K562 (cell line): ENCODE measurements around the gene TOR1AIP2.

Source experiments
- CEBPB ChIP-seq: fragments of 450-650 bp; IDR thresholded peaks from 2 replicates; pipeline ENCODE4 v1.6.1; 2016; ENCODE audit warnings: missing genetic modification characterization, missing compliant biosample characterization
- CTCF ChIP-seq, 3 experiments: IDR thresholded peaks in 2 of 3; conservative IDR thresholded peaks in 1 of 3; 2 replicates each; pipeline ENCODE4 v1.5.1; 2011 to 2012; ENCODE audit warnings: low read length in 3 of 3, mild to moderate bottlenecking in 3 of 3, control low read depth in 2 of 3, improper control_type of control experiment in 1 of 3, inconsistent platforms in 1 of 3, low read depth in 1 of 3, mixed read lengths in 1 of 3, moderate library complexity in 1 of 3; ENCODE audit not compliant: insufficient read depth in 2 of 3
- ELK1 ChIP-seq: sonication (generic); formaldehyde crosslinking; IDR thresholded peaks from 2 replicates; pipeline ENCODE4 v1.8.1; 2022; ENCODE audit warnings: missing genetic modification reagents
- FOXA1 ChIP-seq: fragments of 450-650 bp; IDR thresholded peaks from 2 replicates; pipeline ENCODE4 v1.6.1; 2016; ENCODE audit warnings: mild to moderate bottlenecking, borderline replicate concordance
- GABPA ChIP-seq: fragments of 200-800 bp; sonication (Bioruptor generic); conservative IDR thresholded peaks from 2 replicates; pipeline ENCODE4 v1.6.1; 2016; ENCODE audit warnings: low read depth, missing genetic modification characterization, missing compliant biosample characterization
- GATAD2A ChIP-seq: fragments of 450-650 bp; IDR thresholded peaks from 2 replicates; pipeline ENCODE4 v1.6.1; 2017
- MAFK ChIP-seq: IDR thresholded peaks from 2 replicates; pipeline ENCODE4 v1.6.1; 2011; ENCODE audit warnings: low read length, improper control_type of control experiment
- MAX ChIP-seq: sonication (generic); formaldehyde crosslinking; IDR thresholded peaks from 2 replicates; pipeline ENCODE4 v1.9.0; 2022; ENCODE audit warnings: mild to moderate bottlenecking, missing genetic modification reagents
- NR2C2 ChIP-seq, 2 experiments: fragments of 200-800 bp in 1 of 2; sonication (Bioruptor generic) in 1 of 2; sonication (generic) in 1 of 2; formaldehyde crosslinking in 1 of 2; IDR thresholded peaks; 2 replicates each; pipeline versions ENCODE4 v1.6.1 to v1.8.0; 2016 to 2022; ENCODE audit warnings: mild to moderate bottlenecking in 1 of 2, missing compliant biosample characterization in 1 of 2, missing genetic modification characterization in 1 of 2, missing genetic modification reagents in 1 of 2
- PHF21A ChIP-seq: fragments of 450-650 bp; IDR thresholded peaks from 2 replicates; pipeline ENCODE4 v1.6.1; 2017; ENCODE audit warnings: low read depth, borderline replicate concordance
- RNF219 ChIP-seq: fragments of 250-450 bp; sonication (Bioruptor Pico); IDR thresholded peaks from 2 replicates; pipeline ENCODE4 v1.5.0; 2022; ENCODE audit warnings: mild to moderate bottlenecking
- SAP30 ChIP-seq: fragments of 200-600 bp; sonication (generic); IDR thresholded peaks from 2 replicates; pipeline ENCODE4 v1.6.1; 2012; ENCODE audit warnings: borderline replicate concordance, low read depth, mild to moderate bottlenecking, moderate library complexity, low read length, control low read depth, inconsistent platforms; ENCODE audit not compliant: insufficient read depth, poor library complexity, severe bottlenecking
- ZNF384 ChIP-seq: IDR thresholded peaks from 2 replicates; pipeline ENCODE4 v1.6.1; 2012; ENCODE audit warnings: low read depth, low read length, improper control_type of control experiment

GRCh38 chr1:179888071-179888470 is 10.5 kb upstream of the TOR1AIP2 start:
- TF ChIP-seq RNF219 (CRISPR knock-in tag) (no peak), PHF21A (no peak), ZNF384 (no peak), CEBPB (no peak), NR2C2 (CRISPR knock-in tag; IDR thresholded peaks at IDR 0.05) (no peak), NR2C2 (tag; IDR thresholded peaks at IDR 0.05) (no peak), SAP30 (no peak), CTCF (IDR thresholded peaks at IDR 0.05 in 2 of 3, conservative IDR thresholded peaks at IDR 0.05 in 1 of 3; ENCODE audit: insufficient read depth in 2 of 3, low read depth in 1 of 3, low read length in 3 of 3) (no peak), MAFK (no peak), MAX (CRISPR knock-in tag) (no peak), ELK1 (CRISPR knock-in tag) (no peak), GABPA (tag) (no peak), FOXA1 (no peak), GATAD2A (no peak)
